Adrenal gland (tissue), 12 donors: ENCODE measurements around the gene TRIM14. TPM values are rescaled to one million over a fixed set of nuclear protein-coding genes. Genes with fewer than 3 reads are reported as not detected.
A peak's percentile ranks its signal among the peaks of the same experiment; 100 is the strongest.
"Not testable (repeated sequence)": the region's sequence is repeated elsewhere in the genome, so short reads cannot be mapped to it uniquely, and the experiment has no call there.

Experiments used
- DNase-seq, 7 donors: peaks; one replicate each; pipeline ENCODE4 v3.0.0-alpha.2; 2019 to 2020
- H3K27ac ChIP-seq, 5 donors: fragments of 200-600 bp; sonication (generic) in 4 of 5; 1 replicate in 3 of 5; 2 replicates in 2 of 5; pipeline versions ENCODE4 v1.5.1 to v1.8.0; 2016 to 2020; ENCODE audit warnings: mild to moderate bottlenecking in 1 of 5
- H3K27me3 ChIP-seq: fragments of 200-600 bp; 2 replicates; pipeline ENCODE4 v1.8.0; 2021
- H3K36me3 ChIP-seq, 2 donors: fragments of 200-600 bp; replicated peaks in 1 of 2; 1 replicate in 1 of 2; 2 replicates in 1 of 2; pipeline versions ENCODE4 v1.5.1 to v1.8.0; 2018 to 2022
- H3K4me1 ChIP-seq, 2 donors: fragments of 200-600 bp; replicated peaks in 1 of 2; 1 replicate in 1 of 2; 2 replicates in 1 of 2; pipeline versions ENCODE4 v1.5.1 to v1.8.0; 2018 to 2021
- H3K4me3 ChIP-seq, 4 donors: fragments of 200-600 bp; sonication (generic) in 3 of 4; one replicate each; pipeline ENCODE4 v1.5.1; 2016 to 2018
- H3K9me3 ChIP-seq, 3 donors: fragments of 200-600 bp; sonication (generic) in 1 of 3; replicated peaks in 1 of 3; 1 replicate in 2 of 3; 2 replicates in 1 of 3; pipeline versions ENCODE4 v1.5.1 to v1.8.0; 2016 to 2021
- POLR2A ChIP-seq, 2 donors: fragments of 450-650 bp; IDR thresholded peaks; one replicate each; pipeline ENCODE4 v1.6.1; 2017; ENCODE audit warnings: antibody characterized with exemption in 2 of 2, mild to moderate bottlenecking in 2 of 2, moderate library complexity in 1 of 2
- WGBS, 4 donors: extraction: QIAGEN DNeasy Blood & Tissue Kit in 2 of 4; methylation state at CpG; one replicate each; pipeline versions ENCODE4 v1.1.5 to v1.1.7; 2013 to 2017; 5-methylcytosine and 5-hydroxymethylcytosine counted together
- intact Hi-C, 2 donors: fragments of 100-400 bp; cut with DNase I; formaldehyde crosslinking; loops; one replicate each; pipeline versions ENCODE4 v1.14.1 to v1.15.0; 2022 to 2023
- polyA plus RNA-seq, 3 donors: library from polyadenylated mRNA; stranded (reverse); fragments of 200-250 nt in 2 of 3; fragments of 350-450 nt in 1 of 3; fragmentation: Illumina TruSeq in 1 of 3; extraction: RNeasy Lipid Tissue Mini Kit (QIAGEN cat#74804) in 1 of 3; gene quantifications; one replicate each; pipeline ENCODE4 v1.2.3, GENCODE V29; 2013 to 2014
- total RNA-seq, 9 donors: library from RNA; depleted of rRNA in 4 of 9; stranded (reverse); fragments of >200 nt in 4 of 9; fragments of 120-200 nt in 1 of 9; fragmentation: NEBNext Ultra II Directional in 1 of 9; extraction: Animal tissue kit (Norgen Biotek cat#: 25700) in 1 of 9; gene quantifications; one replicate each; pipeline versions ENCODE4 v1.1.0 to v1.2.4, GENCODE V29; 2013 to 2023
- TF ChIP-seq, protein P1 (sequence below), 6 experiments: fragments of 450-650 bp in 4 of 6; fragments of 200-600 bp in 2 of 6; sonication (generic) in 1 of 6; IDR thresholded peaks; 1 replicate in 5 of 6; 2 replicates in 1 of 6; pipeline versions ENCODE4 v1.5.1 to v1.8.0; 2016 to 2021; ENCODE audit warnings: antibody characterized with exemption in 6 of 6, mild to moderate bottlenecking in 2 of 6, moderate library complexity in 1 of 6
- donor health status: healthy with polysubstance abuse.
- donor health status: Bipolar disorder and iron deficiency.
- donor health status: DM: yes; HTN: yes; CAD: no.
- donor health status: DM: no; HTN: no; CAD: no.
- donor health status: DM: no; HTN: no; CAD: no.
- donor health status: DM: yes; HTN: yes; CAD: no.

The TRIM14 gene
- total and polyA plus RNA-seq, 12 donors: 0.72 to 24.8 (median 13.9) TPM

DNA sequence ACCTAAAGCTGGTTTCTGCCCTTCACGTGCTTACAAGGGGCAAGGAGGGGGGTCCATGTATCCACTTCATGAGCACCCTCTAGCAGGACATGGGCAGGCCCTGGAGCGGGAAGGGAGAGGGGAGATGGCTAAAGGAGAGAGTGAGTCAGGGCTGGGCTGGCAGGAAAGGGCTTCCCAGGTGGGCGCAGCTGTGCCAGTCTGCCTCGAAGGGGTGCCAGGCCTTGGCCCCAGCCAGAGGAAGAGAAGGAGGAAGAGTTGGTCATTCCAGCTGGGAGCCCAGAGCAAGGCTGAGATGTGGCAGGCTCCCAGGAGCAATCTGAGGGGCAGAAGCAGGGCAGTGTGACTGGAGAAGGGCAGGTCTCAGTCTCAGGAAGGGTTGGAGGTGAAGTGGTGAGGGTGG is 24.7 kb downstream of the TRIM14 start:
- Histone ChIP-seq H3K27me3 (peaks cover 32% of the 10 kb centered on the region), H3K36me3 (peaks cover 0 to 6% of the 10 kb centered on the region in 2 donors), H3K27ac (no peak overlapping the region), H3K9me3 (no peaks in the 10 kb centered on the region), H3K4me1 (no peaks in the 10 kb centered on the region), H3K4me3 (no peak overlapping the region)
- TF ChIP-seq, protein P1, sequence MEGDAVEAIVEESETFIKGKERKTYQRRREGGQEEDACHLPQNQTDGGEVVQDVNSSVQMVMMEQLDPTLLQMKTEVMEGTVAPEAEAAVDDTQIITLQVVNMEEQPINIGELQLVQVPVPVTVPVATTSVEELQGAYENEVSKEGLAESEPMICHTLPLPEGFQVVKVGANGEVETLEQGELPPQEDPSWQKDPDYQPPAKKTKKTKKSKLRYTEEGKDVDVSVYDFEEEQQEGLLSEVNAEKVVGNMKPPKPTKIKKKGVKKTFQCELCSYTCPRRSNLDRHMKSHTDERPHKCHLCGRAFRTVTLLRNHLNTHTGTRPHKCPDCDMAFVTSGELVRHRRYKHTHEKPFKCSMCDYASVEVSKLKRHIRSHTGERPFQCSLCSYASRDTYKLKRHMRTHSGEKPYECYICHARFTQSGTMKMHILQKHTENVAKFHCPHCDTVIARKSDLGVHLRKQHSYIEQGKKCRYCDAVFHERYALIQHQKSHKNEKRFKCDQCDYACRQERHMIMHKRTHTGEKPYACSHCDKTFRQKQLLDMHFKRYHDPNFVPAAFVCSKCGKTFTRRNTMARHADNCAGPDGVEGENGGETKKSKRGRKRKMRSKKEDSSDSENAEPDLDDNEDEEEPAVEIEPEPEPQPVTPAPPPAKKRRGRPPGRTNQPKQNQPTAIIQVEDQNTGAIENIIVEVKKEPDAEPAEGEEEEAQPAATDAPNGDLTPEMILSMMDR (IDR thresholded peaks at IDR 0.05): no peak
- no peak for TF ChIP-seq POLR2A (IDR thresholded peaks at IDR 0.05)
- peak in 1 of 7 donors; percentile 23 for DNase-seq
- WGBS, 4 donors: 70 to 79% (median 75%) methylated on average over 4 of the region's 4 CpGs
- intact Hi-C loops: no loop called here

DNA sequence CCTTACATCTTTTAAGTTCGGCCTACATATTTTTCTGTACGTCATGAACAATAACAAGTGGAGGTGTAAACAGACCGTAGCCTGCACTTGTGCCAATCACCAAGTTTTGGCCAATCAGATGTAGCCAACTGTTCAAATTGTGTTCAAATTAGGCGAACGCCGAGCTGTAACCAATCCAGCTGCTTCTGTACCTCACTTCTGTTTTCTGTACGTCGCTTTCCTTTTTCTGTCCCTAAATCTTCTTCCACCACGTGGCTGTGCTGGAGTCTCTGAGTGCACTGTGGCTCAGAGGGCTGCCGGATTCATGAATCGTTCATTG is 26.4 kb downstream of the TRIM14 start:
- Histone ChIP-seq H3K4me3 (no peak overlapping the region), H3K9me3 (no peaks in the 10 kb centered on the region), H3K36me3 (no peaks in the 10 kb centered on the region), H3K4me1 (no peaks in the 10 kb centered on the region), H3K27me3 (peaks cover 41% of the 10 kb centered on the region), H3K27ac (no peak overlapping the region)
- intact Hi-C loops: no loop called here
- peak in 1 of 7 donors; percentile 29 for DNase-seq
- no peak for TF ChIP-seq POLR2A (IDR thresholded peaks at IDR 0.05)
- TF ChIP-seq, protein P1 (IDR thresholded peaks at IDR 0.05): no peak
- WGBS, 4 donors: 57 to 74% (median 60%) methylated on average over 11 of the region's 11 CpGs

DNA sequence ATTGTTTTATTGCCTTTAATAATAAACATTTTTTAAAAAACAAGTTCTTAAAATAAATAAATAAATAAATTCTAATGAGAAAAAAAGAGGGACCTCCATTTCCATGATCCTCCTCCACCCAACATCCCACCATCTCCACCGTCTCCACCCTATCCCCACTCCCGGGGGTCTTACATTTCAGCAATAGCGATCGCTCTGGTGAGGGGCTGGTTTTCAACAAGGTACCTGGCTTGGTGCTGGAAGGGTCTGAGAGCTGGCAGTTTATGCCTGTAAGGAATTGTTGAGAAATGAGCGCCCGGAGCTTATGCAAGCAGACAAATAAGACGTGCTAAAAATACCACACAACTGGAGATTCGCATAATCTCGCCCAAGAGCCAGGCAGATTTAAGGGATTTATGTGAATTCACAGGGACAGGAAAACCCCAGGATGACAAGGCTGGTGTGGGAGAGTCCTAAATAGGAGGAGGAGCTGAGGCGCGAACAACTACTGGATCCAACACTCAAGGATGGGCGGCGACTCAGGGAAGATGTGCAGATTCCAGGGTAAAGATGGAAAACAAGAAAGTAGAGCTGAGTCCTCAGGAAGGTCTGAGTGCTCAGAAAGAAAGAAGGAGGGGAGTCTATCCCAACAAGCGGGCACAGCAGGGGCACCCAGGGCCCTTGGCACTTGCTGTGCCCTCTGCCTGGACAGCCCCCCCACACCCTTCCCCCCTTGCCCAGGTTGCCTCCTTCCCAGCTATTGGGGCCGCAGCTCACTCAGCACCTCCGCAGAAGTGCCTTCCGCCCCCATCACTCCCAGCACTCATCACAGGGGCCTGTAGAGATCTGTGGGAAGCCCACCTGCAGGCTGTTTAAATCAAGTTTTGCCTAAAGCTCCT is 27.0 kb downstream of the TRIM14 start:
- intact Hi-C loops: no loop called here
- H3K27ac ChIP-seq: no peak overlapping the region
- H3K9me3 ChIP-seq: no peaks in the 10 kb centered on the region
- 32 to 54% (median 44%) methylated on average over 15 to 17 of the region's 17 CpGs for WGBS, 4 donors
- no peak for TF ChIP-seq POLR2A (IDR thresholded peaks at IDR 0.05)
- TF ChIP-seq, protein P1 (IDR thresholded peaks at IDR 0.05): no peak
- H3K36me3 ChIP-seq: no peaks in the 10 kb centered on the region
- DNase-seq: peak in 1 of 7 donors; percentile 51
- no peaks in the 10 kb centered on the region for H3K4me1 ChIP-seq
- H3K27me3 ChIP-seq: peaks cover 42% of the 10 kb centered on the region
- no peak overlapping the region for H3K4me3 ChIP-seq

DNA sequence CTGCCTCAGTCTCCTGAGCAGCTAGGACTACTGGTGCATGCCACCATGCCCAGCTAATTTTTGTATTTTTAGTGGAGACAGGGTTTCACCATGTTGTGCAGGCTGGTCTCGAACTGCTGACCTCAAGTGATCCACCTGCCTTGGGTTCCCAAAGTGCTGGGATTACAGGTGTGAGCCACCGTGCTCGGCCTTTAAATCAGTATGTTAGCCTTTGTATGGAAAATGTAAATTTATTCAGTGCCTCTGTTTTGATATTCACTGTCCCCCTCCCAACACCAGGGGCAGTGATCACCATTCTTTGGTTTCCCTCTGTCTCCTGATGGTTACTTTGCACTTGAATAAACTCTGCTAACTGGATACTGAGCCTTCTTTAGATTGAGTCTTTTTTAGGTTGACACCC is 28.3 kb downstream of the TRIM14 start:
- H3K4me1 ChIP-seq, intact Hi-C loops, H3K36me3 ChIP-seq, H3K4me3 ChIP-seq, H3K9me3 ChIP-seq, H3K27ac ChIP-seq: not testable (repeated sequence)
- H3K27me3 ChIP-seq: peaks cover 42% of the 10 kb centered on the region
- 66 to 89% (median 76%) methylated on average over 3 of the region's 3 CpGs for WGBS, 4 donors
- peak in 1 of 7 donors; percentile 18 for DNase-seq
